B cell (primary cell): Measurements from ENCODE around the gene TRMT13. TPM values are rescaled to one million over a fixed set of nuclear protein-coding genes. Genes with fewer than 3 reads are reported as not detected.
"Not testable (repeated sequence)": the region's sequence is repeated elsewhere in the genome, so short reads cannot be mapped to it uniquely, and the experiment has no call there.

Experiments used
- ATAC-seq: fragments of 200-7000 bp; cut with Tn5 transposase; one replicate; pipeline ENCODE4 v1.10.0; 2021; ENCODE audit warnings: low read depth, mild to moderate bottlenecking, moderate number of reproducible peaks, moderate library complexity
- CTCF ChIA-PET: fragments of 350-600 bp; sonication (Branson Sonifier 250); formaldehyde crosslinking; loops from one replicate; lab custom pipeline; 2021; ENCODE audit warnings: antibody characterized with exemption, inconsistent platforms; lab: Charles Lee
- POLR2A ChIA-PET: fragments of 350-600 bp; sonication (Branson Sonifier 250); formaldehyde crosslinking; loops from one replicate; lab custom pipeline; 2021; ENCODE audit warnings: antibody characterized with exemption; lab: Charles Lee
- DNase-seq: peaks from one replicate; pipeline ENCODE4 v3.0.0; 2013
- H2AFZ ChIP-seq: 2 replicates; pipeline ENCODE4 v1.6.1; 2012; ENCODE audit warnings: mild to moderate bottlenecking, low read depth, low read length; ENCODE audit not compliant: insufficient read depth, poor library complexity, severe bottlenecking
- H3K27ac ChIP-seq, 2 donors: 1 replicate in 1 of 2; 2 replicates in 1 of 2; pipeline ENCODE4 v1.5.1; 2012 to 2013; ENCODE audit warnings: low read length in 2 of 2, mild to moderate bottlenecking in 2 of 2, moderate library complexity in 1 of 2
- H3K27me3 ChIP-seq, 4 experiments: fragments of 200-600 bp in 1 of 4; sonication (generic) in 1 of 4; replicated peaks in 1 of 4; 1 replicate in 2 of 4; 2 replicates in 2 of 4; pipeline versions ENCODE4 v1.6.1 to v1.7.0; 2013 to 2016; ENCODE audit warnings: low read length in 3 of 4, mild to moderate bottlenecking in 2 of 4, mixed read lengths in 1 of 4, moderate library complexity in 1 of 4; ENCODE audit not compliant: insufficient read depth in 4 of 4, control insufficient read depth in 3 of 4; ENCODE audit errors: control extremely low read depth in 1 of 4
- H3K36me3 ChIP-seq, 2 experiments: replicated peaks in 1 of 2; 1 replicate in 1 of 2; 2 replicates in 1 of 2; pipeline versions ENCODE4 v1.6.1 to v1.7.1; 2013; ENCODE audit warnings: low read length in 1 of 2; ENCODE audit not compliant: insufficient read depth in 2 of 2, control insufficient read depth in 1 of 2; ENCODE audit errors: control extremely low read depth in 1 of 2, extremely low read depth in 1 of 2
- H3K4me1 ChIP-seq, 2 donors: fragments of 200-600 bp in 1 of 2; sonication (generic) in 1 of 2; 1 replicate in 1 of 2; 2 replicates in 1 of 2; pipeline versions ENCODE4 v1.5.1 to v1.6.1; 2013 to 2017; ENCODE audit warnings: low read length in 2 of 2; ENCODE audit not compliant: control insufficient read depth in 2 of 2, insufficient read depth in 2 of 2
- H3K4me2 ChIP-seq: replicated peaks from 2 replicates; pipeline ENCODE3; 2012; ENCODE audit warnings: mild to moderate bottlenecking, low read depth, low read length; ENCODE audit not compliant: poor library complexity, severe bottlenecking
- H3K4me3 ChIP-seq, 5 experiments: fragments of 200-600 bp in 1 of 5; sonication (generic) in 1 of 5; 1 replicate in 3 of 5; 2 replicates in 2 of 5; pipeline versions ENCODE4 v1.5.1 to v1.7.0; 2011 to 2016; ENCODE audit warnings: low read length in 4 of 5, mild to moderate bottlenecking in 4 of 5, low read depth in 2 of 5, control low read depth in 1 of 5, moderate library complexity in 1 of 5; ENCODE audit not compliant: insufficient read depth in 1 of 5; ENCODE audit errors: control extremely low read depth in 1 of 5, extremely low read depth in 1 of 5
- H3K79me2 ChIP-seq: fragments of 200-600 bp; sonication (generic); one replicate; pipeline ENCODE4 v1.6.0; 2016; ENCODE audit warnings: low read length; ENCODE audit not compliant: control insufficient read depth, insufficient read depth
- H3K9ac ChIP-seq: fragments of 200-600 bp; sonication (generic); 2 replicates; pipeline ENCODE4 v1.6.1; 2017; ENCODE audit warnings: mild to moderate bottlenecking, low read length, moderate library complexity
- H3K9me3 ChIP-seq, 3 donors: one replicate each; pipeline versions ENCODE4 v1.6.1 to v1.7.1; 2013; ENCODE audit warnings: low read length in 2 of 3; ENCODE audit not compliant: control insufficient read depth in 2 of 3, insufficient read depth in 1 of 3; ENCODE audit errors: control extremely low read depth in 1 of 3
- H4K20me1 ChIP-seq: 2 replicates; pipeline ENCODE4 v1.6.0; 2012; ENCODE audit warnings: mild to moderate bottlenecking, low read length; ENCODE audit not compliant: insufficient read depth, control insufficient read depth, poor library complexity, severe bottlenecking
- H3K27ac Mint-ChIP-seq: one replicate; pipeline ENCODE4 v1.8.0; 2021; ENCODE audit warnings: mixed read lengths
- H3K27me3 Mint-ChIP-seq: one replicate; pipeline ENCODE4 v1.8.0; 2021; ENCODE audit warnings: mixed read lengths
- H3K4me1 Mint-ChIP-seq: one replicate; pipeline ENCODE4 v1.8.0; 2021; ENCODE audit warnings: mixed read lengths
- H3K4me3 Mint-ChIP-seq: one replicate; pipeline ENCODE4 v1.8.0; 2021; ENCODE audit warnings: mixed read lengths
- H3K9me3 Mint-ChIP-seq: one replicate; pipeline ENCODE4 v1.8.0; 2022; ENCODE audit warnings: mixed read lengths; ENCODE audit not compliant: insufficient read depth
- CTCF ChIP-seq: fragments of 200-600 bp; IDR thresholded peaks from one replicate; pipeline ENCODE4 v1.8.0; 2022; ENCODE audit warnings: antibody characterized with exemption, mild to moderate bottlenecking
- EZH2 ChIP-seq: IDR thresholded peaks from 2 replicates; pipeline ENCODE4 v1.6.1; 2012; ENCODE audit warnings: borderline replicate concordance, low read depth, mild to moderate bottlenecking, moderate library complexity, low read length; ENCODE audit not compliant: insufficient read depth, poor library complexity, severe bottlenecking
- whole genome bisulfite sequencing: methylation state at CpG from one replicate; pipeline ENCODE4 v1.1.5; 2013; ENCODE audit warnings: missing lambda C conversion rate; ENCODE audit not compliant: insufficient coverage; 5-methylcytosine and 5-hydroxymethylcytosine counted together
- intact Hi-C: fragments of 100-400 bp; cut with micrococcal nuclease; formaldehyde crosslinking; loops from one replicate; pipeline ENCODE4 v1.10.0; 2022
- polyA plus RNA-seq: library from polyadenylated mRNA; depleted of rRNA; stranded (reverse); fragments of >200 nt; gene quantifications from 2 replicates; pipeline ENCODE4 v1.2.3, GENCODE V29; 2012
- small RNA-seq: library from RNA; depleted of rRNA; stranded (forward); fragments of <200 nt; gene quantifications from one replicate; pipeline ENCODE3, GENCODE V24; 2012; ENCODE audit warnings: low replicate concordance, low read depth; ENCODE audit not compliant: insufficient read length
- total RNA-seq, 2 donors: library from RNA; stranded (reverse); fragments of 120-200 nt in 1 of 2; gene quantifications; 1 replicate in 1 of 2; 2 replicates in 1 of 2; pipeline versions ENCODE4 v1.2.3 to v1.2.4, GENCODE V29; 2013 to 2022

The TRMT13 gene
- total and polyA plus RNA-seq, 2 donors (not counting 1 experiment from before 2014, with no cell fraction given) = 15.6 to 40.1 TPM

DNA sequence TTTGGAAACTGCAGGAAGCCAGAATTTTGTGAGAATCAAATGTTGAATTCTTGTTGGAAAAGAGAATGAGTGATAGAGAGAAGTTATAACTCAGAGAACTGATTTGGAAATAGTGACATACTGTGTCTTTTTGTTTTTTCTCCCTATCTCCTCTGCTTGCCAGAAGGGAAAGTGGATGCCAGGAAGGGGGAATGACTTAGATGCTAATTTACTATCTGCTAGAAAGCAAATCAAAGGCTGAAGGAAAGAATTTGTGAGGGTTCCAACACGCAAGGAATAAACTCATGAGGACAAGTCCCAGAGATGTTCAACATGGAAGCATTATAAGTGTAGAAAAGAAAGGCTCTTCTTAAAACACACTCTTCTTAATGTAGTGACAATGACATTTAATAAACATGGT, 65.6 kb downstream of the TRMT13 start:
- Mint-ChIP-seq H3K4me3 (no peak overlapping the region), H3K4me1 (no peaks in the 10 kb centered on the region), H3K27me3 (no peaks in the 10 kb centered on the region), H3K9me3 (no peaks in the 10 kb centered on the region), H3K27ac (no peak overlapping the region)
- Histone ChIP-seq H3K4me2 (no peak overlapping the region), H3K9ac (no peak overlapping the region), H4K20me1 (no peaks in the 10 kb centered on the region), H3K4me1 (no peaks in the 10 kb centered on the region), H3K9me3 (no peaks in the 10 kb centered on the region), H3K79me2 (no peaks in the 10 kb centered on the region), H3K4me3 (no peak overlapping the region), H3K27me3 (no peaks in the 10 kb centered on the region), H3K36me3 (peaks cover 7 to 36% of the 10 kb centered on the region in 2 experiments), H2AFZ (no peak overlapping the region), H3K27ac (no peak overlapping the region)
- DNase-seq (no peak), ATAC-seq (no peak)
- CTCF ChIA-PET = no interaction called here
- POLR2A ChIA-PET = no interaction called here
- no CpG with 5 or more reads among the region's 1 CpG for WGBS
- intact Hi-C loops = no loop called here
- TF ChIP-seq CTCF = no peak
- TF ChIP-seq EZH2 = no peak

GRCh38 chr1:100200060-100200459, 67.1 kb downstream of the TRMT13 start:
- ATAC-seq, H3K27ac ChIP-seq, DNase-seq, H3K79me2 ChIP-seq, H3K9ac ChIP-seq, H3K4me2 ChIP-seq, H3K4me3 ChIP-seq, H3K4me1 Mint-ChIP-seq, H2AFZ ChIP-seq, H3K27me3 ChIP-seq, H3K27ac Mint-ChIP-seq, H3K4me1 ChIP-seq, H3K9me3 Mint-ChIP-seq, intact Hi-C loops, H3K9me3 ChIP-seq, H3K27me3 Mint-ChIP-seq, H3K4me3 Mint-ChIP-seq, H4K20me1 ChIP-seq, CTCF ChIA-PET: not testable (repeated sequence)
- POLR2A ChIA-PET = interaction anchor here (0.7 kb wide), 1 partner anchor 162 kb away, joined by 4 read pairs; no protein-coding TSS in a partner anchor
- no CpG with 5 or more reads among the region's 6 CpGs for WGBS
- peaks cover 8 to 36% of the 10 kb centered on the region in 2 experiments for H3K36me3 ChIP-seq

Small RNA genes lying within 50 kb of the gene (small RNA-seq; reads per million reads assigned to genes)
- gene AC093019.1 = not detected
- gene RPL23AP90 = not detected

Other genes starting within 250 kb of the TRMT13 start
- gene SLC35A3, start 163.2 kb upstream of the TRMT13 start, total RNA-seq = 30.2 and 31.0 TPM in 2 replicates
- gene SLC35A3, start 163.2 kb upstream of the TRMT13 start, polyA plus RNA-seq = 10.7 and 16.4 TPM in 2 replicates
- gene SASS6, start 233 bp upstream of the TRMT13 start, total RNA-seq = 7.0 and 8.0 TPM in 2 replicates
- gene SASS6, start 233 bp upstream of the TRMT13 start, polyA plus RNA-seq = 1.1 and 1.5 TPM in 2 replicates
- 1.5 TPM in 2 replicates for gene LRRC39, start 45.1 kb downstream of the TRMT13 start, total RNA-seq
- 0.91 and 1.5 TPM in 2 replicates for gene LRRC39, start 45.1 kb downstream of the TRMT13 start, polyA plus RNA-seq
- gene DBT, start 116.7 kb downstream of the TRMT13 start, total RNA-seq = 12.9 and 15.1 TPM in 2 replicates
- 2.6 and 4.3 TPM in 2 replicates for gene DBT, start 116.7 kb downstream of the TRMT13 start, polyA plus RNA-seq
- 31.0 and 40.2 TPM in 2 replicates for gene RTCA, start 133.1 kb downstream of the TRMT13 start, total RNA-seq
- gene RTCA, start 133.1 kb downstream of the TRMT13 start, polyA plus RNA-seq = 15.7 and 30.7 TPM in 2 replicates
- 40.9 and 41.7 TPM in 2 replicates for gene CDC14A, start 219.3 kb downstream of the TRMT13 start, total RNA-seq
- gene CDC14A, start 219.3 kb downstream of the TRMT13 start, polyA plus RNA-seq = 6.1 and 8.1 TPM in 2 replicates